GM19463 (cell line): ENCODE measurements around the gene XYLT1.
"Not testable (repeated sequence)": the region's sequence is repeated elsewhere in the genome, so short reads cannot be mapped to it uniquely, and the experiment has no call there.

Source experiments
- ATAC-seq: cut with Tn5 transposase; IDR thresholded peaks from one replicate; pipeline ENCODE4 v1.9.1; 2021; ENCODE audit warnings: mild to moderate bottlenecking, moderate library complexity; ENCODE audit not compliant: unreplicated experiment

The XYLT1 gene

DNA sequence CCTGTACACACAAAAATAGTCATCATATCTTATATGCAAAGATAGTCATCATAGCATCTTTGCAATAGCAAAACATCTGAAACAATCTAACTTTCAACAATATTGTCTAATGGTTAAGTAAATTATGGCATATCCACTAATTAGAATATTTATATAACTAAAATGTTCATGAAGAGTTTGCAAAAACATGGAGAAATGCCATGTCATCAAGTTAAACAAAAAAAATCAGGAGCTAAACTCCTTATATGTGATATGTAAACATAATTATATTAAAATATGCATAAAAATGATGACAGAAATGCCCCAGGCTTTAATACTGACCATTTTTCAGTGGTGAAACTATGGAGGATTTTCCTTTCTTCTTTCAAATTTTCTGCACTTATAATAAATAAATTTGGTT, 22.3 kb upstream of the XYLT1 start:
- ATAC-seq: no peak

DNA sequence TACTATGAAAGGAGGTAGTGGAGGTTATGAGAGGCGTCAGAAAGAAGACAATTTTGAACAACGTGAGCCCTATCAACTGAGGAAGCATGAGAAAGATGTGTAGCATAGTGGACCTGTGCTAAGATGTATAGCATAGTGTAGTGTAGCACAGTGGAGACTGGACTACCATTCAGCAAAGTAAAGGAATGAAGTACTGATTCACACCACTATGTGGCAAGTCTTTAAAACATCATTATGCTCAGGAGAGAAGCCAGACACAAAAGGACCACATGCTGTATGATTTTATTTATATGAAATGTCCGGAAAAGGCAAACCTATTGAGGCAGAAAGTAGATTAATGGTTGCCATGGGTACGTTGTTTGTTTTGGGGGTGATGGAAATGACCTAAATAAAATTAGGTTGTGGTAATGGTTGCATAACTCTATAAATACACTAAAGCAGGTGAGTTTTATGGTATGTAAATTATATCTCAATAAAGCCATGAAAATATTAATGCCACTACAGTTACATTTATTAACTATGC, 20.4 kb upstream of the XYLT1 start:
- no peak for ATAC-seq

DNA sequence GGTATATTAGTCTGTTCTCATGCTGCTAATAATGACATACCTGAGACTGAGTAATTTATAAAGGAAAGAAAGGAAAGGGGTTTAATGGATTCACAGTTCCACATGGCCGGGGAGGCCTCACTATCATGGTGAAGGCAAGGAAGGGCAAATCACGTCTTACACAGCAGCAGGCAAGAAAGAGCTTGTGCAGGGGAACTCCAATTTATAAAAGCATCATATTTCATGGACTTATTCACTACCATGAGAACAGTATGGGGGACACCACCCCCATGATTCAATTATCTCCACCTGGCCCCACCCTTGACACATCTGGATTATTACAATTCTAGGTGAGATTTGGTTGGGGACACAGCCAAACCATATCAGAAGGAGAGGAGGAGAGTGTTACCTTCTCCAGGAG, 17.7 kb upstream of the XYLT1 start:
- ATAC-seq: no peak

DNA sequence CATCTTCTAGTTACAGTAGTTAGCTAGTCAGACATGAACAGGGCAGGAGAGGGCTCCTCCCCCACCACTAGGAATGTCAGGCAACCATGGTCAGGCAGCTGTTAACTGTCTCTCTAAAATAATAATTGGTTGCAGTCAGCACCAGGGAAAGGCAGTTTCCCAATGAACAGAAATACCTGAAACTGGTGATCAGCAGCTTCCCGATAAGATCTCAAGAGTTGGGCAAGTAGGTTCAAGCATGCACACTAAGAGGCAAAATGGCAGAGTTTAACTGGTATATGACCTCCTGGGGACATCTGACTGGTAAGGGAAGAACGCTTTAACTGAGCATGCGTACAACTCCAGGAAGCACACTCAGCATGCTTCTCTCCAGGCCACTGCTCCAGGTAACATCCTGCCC, 12.6 kb upstream of the XYLT1 start:
- no peak for ATAC-seq

DNA sequence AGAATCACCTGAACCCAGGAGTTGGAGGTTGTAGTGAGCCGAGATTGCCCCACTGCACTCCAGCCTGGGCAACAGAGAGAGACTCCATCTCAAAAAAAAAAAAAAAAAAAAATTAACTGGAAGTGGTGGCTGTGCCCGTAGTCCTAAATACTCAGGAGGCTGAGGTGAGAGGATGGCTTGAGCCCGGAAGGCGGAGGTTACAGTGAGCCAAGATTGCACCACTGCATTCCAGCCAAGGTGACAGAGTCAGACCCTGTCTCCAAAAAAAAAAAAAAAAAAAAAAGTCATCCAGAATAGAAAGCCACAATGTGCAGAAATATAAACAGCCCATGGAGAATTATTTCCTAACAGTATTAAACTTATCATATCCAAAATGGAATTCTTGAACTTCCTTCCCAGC, 11.6 kb upstream of the XYLT1 start:
- ATAC-seq: not testable (repeated sequence)

DNA sequence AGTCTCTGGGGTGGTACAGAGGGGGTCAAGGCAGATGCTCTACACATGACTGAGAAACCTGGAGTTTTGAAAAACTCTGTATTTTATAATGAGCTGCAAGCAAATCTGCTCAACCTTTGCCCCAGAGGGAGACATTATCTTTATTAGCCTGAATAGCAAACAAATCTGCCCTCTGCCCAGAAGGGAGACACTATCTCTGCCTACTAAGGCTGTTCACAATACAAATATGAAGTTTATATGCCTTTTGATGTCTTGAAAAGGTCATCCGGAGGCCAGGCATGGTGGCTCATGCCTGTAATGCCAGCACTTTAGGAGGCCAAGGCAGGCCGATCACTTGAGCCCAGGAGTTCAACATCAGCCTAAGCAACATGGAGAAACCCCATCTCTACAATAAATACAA, 11.0 kb upstream of the XYLT1 start:
- ATAC-seq: no peak

DNA sequence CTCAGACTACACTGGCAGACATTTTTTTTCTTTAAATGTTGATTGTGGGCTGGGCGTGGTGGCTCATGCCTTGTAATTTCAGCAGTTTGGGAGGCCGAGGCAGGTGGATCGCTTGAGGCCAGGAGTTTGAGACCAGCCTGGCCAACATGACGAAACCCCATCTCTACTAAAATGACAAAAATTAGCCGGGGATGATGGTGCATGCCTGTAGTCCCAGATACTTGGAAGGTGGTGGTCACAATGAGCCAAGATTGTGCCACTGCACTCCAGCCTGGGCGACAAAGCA, 6.4 kb upstream of the XYLT1 start:
- not testable (repeated sequence) for ATAC-seq

DNA sequence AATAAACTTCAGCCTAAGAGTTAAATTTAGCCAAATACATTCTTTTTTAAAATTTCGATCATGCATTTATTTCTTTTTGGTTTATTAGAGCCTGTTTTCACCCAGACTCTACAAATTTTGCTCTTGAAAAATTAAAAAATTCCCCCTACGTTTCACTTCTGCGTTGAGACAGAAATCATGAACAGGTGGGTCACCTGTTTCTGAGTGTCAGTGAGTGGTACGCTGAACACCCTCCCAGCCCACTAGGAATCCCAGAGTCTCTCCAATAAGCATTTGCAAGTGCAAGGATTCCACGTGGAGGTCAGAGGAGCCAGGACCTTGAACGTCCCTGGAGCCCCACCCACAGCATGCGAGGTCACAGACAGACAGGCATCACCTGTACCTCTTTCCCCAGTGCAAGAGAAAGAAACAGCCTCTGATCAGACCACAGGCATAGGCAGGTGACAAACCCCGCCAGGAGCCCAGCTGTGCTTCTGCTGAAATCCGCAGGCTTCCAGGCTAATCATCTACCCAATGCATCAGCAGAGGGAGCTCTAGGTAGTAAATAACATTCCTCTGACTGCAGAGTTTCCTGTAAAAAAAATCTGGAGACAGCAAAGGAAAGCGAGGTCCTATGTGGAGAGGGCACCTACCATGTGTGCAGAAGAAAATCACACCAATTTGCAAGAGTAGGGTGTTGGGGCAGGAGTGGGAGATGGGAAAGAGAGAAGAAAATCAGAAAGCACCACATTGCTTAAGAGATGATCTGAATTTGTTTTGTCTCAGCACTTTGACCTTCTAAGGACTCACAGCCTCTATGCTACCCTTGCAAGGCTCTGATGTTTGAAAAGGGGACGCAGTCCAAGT, 5.9 kb upstream of the XYLT1 start:
- ATAC-seq: no peak

DNA sequence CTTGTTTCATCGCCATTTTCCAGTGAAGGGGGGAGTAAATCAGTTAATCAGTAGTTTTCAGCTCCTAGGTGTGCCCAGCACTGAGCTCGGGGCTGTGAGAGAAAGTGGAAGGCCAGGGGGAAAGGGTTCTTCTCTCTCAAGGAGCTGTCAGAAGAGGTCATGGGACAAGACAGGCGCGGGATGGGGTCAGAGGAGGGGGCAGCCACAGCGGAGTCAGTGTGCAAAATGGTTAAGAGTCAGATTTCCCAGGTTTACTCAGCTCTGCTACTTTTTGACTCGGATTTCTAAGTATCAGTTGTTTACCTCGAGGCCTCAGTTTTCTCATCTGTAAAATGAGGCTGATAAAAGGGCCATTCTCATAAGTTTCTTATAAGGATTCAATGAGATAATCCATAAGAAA, 4.3 kb upstream of the XYLT1 start:
- no peak for ATAC-seq

DNA sequence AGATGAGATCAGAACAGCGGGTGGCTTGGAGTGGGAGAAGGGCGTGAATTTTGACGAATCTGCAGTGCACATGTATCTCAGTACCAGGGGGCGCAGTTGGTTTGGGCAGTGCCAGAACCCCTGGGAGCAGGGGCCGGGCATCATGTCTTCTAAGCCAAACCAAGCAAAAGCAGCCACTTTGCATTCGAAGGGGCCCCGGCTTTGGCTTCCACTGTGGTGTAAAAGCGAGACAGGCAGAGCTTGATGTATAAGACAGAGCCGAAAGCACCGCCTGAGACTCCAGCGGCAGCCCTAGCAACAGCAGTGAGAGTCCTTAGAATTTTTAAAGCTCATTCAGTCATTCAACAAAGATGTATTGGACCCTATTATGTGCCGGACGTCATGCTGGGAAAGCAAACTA, 3.8 kb upstream of the XYLT1 start:
- no peak for ATAC-seq

DNA sequence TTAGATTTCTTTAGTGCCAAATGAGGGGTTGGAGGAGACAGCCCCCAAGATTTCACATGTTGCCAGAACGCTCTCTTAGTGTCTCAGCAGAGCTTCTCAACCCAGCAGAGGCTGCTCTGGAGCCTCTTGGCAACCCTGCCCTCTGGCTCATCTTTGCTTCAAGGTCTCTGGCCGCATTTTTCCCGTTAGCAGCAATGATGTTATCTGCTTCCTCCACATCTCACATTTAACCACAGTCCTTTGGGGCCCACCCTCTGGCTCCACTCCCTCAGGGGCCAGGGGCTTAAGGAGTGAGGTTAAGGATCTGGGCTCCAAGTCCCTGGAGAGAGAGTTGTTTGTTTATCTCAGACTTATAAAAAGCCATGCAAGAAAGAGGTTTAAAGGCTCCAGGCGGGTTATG, 3.3 kb upstream of the XYLT1 start:
- no peak for ATAC-seq

DNA sequence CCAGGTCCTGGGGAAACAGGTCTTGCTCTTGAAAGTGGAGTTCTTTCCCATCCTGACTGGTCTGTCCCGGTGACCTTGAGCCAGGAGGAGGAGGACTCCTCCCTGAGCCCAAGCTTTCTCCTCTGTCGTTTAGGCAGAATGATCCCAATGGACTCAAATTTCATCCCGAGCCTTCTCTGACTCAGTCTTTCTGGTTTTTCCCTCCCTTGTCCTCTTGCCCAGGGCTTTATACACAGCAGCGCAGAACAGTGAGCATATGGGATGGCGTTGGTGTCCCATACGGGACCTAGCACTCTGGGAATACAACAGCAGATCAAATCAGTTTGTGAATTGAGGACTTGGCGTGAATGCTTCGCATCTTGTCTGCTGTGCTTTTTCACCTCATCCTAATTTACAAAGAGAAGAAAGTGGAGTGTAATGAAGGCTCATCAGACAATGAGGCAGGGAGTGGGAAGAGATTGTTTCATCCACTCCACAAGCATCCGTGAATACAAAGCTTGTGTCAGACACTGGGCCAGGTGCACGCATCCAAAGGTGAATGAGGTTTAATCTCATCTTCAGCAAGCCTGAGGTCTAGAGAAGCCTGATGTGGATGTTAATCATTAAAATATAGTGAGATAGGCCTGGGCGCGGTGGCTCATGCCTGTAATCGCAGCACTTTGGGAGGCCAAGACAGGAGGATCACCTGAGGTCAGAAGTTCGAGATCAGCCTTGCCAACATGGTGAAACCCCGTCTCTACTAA, 1.1 kb upstream of the XYLT1 start:
- no peak for ATAC-seq

DNA sequence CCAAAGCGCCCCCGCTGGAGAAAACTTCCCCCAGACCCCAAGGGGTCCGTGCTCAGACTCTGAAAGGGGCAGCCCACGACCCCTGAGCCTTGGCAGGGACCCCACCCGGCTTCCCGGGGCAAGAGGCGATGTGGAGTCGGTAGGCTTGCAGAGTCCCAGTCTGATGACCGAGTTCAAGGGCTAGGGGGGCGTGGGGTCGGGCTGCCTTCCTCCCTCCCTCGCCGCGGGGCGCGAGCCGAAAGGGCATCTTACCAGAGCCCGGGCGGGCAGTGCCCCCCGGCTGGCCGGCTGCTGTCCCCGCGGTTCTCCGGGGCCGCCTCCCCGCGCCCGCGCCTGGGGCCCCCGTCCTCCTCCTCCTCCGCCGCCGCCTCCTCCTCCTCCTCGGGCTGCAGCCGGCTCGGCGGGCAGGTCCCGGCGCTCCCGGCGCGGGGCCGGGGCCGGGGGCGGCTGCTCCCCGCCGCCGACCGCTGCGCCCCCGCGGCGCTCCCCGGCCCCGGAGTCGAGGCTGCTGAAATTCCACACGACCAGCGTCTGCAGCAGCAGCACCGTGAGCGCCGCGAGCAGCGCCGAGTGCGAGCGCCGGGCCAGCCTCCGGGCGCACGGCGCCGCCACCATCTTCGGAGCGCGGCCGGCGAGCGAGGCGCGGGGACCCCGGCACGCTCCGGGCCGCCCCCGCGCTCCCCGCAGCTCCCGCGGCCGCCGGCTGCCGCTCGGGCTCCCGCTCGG, 415 bp downstream of the XYLT1 start:
- ATAC-seq: no peak

DNA sequence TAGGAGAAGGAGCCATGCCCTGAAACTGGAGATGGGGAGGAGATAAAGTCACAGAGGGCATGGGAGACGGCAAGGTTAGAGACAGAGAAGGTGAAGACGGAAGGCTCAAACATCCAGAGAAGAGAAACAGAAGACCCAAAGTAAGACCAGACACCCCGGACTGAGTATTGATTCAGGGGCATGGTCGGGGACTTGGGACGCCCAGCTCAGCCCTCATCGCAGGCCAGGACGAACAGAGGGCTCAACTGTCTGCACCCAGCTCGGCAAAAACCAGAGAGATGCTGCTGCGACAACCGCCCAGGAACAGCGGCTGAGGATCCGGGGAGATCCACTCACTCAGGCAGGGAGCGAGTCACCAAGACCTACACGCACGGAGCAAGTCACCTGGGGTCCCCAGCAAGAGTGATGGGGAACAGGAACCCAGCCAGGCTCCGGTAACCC, 999 bp downstream of the XYLT1 start:
- ATAC-seq: no peak

DNA sequence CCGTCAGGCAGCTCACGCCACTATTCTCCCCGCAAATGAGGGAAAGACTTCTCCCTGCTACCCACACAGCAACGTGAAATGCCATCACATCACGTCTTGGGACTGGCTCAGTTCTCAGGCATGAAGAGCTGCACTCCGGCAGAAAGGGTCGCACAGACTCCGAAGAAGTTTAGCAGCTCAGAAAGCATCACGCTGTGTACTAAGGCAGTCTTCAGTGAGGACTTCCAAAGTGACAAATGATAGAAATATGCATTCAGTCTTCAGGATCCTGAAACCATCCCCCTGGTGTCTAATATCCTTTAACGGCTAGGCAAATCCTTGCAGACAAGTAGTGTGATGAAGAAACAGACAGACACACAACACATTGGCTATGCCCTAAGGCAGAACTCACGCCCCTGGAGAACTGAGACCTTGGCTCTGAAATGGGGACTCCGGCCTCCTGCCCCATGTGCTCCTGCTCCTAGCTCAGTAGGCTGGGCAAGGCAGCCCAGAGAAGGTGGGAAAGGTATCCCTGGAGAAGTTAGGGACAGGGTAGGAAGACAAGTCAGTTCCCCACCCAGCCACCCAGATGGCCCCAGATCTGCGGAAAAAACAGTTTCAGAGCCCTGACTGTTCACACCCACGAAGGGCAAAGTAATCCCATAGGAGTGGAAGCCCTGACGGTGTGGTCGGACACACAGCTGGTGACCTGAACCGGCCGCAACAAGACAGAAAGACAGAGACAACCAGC, 1.6 kb downstream of the XYLT1 start:
- no peak for ATAC-seq

DNA sequence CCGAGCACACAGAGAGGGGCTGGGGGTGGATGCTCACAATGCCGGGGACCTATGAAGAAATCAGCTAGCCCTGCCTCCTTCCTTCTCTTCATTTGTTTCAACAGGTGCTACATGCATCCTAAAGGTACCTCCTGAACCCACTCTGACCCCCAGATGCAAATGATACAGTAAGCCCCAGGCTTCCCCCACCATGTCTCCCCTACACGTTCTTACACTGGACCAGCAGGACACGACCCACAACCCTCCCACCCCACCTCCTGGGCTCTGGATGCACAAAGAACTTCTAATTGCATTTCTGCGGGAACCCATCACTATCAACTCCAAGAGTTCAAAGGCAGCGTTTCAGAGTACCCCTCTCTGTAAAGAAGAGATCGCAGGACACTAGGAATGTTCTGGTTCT, 2.1 kb downstream of the XYLT1 start:
- no peak for ATAC-seq

DNA sequence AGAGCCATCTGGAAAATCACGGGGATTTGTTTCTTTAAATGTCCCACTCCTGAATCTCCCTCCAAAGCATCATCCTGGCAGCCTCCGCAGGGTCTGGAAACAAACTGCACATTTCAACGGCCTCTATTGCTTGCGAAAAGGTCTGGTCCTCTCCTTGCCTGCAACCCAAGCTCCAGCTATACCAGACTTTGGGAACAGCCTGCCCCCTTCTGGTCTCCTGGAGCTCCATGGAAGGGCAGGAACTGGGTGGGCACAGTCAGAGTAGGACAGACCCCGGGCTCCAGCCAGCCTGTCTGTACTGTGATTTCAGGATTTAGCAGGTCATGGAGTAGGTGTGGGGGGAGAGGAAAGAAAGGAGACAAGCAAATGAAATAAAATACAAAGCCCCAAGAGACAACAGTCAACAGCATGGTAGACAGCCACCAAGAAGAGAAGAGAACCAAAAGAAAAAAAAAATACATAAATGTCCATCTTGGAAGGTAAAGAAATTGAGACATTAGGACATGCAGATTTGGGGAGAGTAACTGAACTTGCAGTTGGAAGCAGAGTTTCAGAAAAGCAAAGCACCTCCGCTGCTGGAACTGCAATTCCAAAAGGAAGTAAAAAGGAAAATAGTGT, 2.7 kb downstream of the XYLT1 start:
- no peak for ATAC-seq

DNA sequence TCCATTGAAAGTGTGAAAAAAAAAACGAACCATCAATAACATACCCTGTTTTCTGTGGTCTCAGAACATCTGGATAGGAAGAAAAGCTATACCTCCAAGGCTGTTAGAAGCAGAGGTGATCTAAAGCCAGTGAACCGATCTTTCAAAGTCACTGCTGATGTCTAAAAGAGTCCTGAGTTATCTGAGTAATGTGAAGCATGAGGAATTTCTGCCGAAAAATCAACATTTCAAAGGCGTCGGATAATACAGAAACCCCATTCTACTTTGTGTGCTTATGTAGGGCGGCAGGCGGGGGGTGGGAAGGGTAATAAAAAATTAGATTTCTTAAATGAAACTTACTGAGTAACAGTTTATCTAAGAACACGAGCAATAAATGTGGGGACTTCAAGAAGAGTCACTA, 3.9 kb downstream of the XYLT1 start:
- no peak for ATAC-seq

DNA sequence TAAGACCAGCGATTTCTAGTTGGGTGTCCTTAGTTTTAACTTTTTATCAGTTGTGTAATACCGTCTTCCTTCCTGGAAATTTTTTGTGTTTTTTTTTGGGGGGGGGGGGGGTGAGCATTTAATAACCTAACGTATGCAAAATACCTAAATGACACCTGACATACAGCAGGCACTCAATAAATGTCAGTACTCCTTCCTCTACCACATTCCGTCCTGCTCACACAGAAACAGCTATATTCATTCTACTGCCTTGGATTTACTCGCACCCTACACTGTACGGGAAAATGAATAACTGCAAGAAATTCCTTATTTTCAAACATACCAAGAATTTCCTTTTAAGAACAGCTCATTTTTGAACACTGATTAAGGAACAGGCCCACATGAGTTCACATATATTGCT, 5.3 kb downstream of the XYLT1 start:
- no peak for ATAC-seq

DNA sequence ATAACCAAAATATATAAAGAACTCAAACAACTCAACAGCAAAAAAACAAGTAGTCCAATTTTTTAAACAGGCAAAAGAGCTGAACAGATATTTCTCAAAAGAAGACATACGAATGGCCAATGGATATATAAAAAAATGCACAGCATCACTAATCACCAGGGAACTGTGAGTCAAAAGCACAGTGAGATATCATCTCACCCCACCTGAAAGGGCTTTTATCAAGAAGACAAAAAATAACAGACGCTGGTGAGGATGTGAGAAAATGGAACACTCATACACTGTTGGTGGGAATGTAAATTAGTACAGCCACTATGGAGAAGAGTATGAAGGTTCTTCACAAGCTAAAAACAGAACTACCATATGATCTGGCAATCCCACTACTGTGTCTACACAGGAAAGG, 7.4 kb downstream of the XYLT1 start:
- no peak for ATAC-seq
